Measurements from ENCODE around the gene IQUB. TPM values are rescaled to one million over a fixed set of nuclear protein-coding genes. Genes with fewer than 3 reads are reported as not detected.
"Not testable (repeated sequence)": the region's sequence is repeated elsewhere in the genome, so short reads cannot be mapped to it uniquely, and the experiment has no call there.

The IQUB gene
- total RNA-seq, 4 donors from 2014 or later, result 0.14 to 0.32 TPM; not detected in 2

- intact Hi-C loops (cut with DNase I; ENCODE audit: low total_unique reads), result no loop called here
- no peaks in the 10 kb centered on the region for H3K9me3 ChIP-seq
- H3K4me3 ChIP-seq, result no peak overlapping the region
- TF ChIP-seq, protein P1, sequence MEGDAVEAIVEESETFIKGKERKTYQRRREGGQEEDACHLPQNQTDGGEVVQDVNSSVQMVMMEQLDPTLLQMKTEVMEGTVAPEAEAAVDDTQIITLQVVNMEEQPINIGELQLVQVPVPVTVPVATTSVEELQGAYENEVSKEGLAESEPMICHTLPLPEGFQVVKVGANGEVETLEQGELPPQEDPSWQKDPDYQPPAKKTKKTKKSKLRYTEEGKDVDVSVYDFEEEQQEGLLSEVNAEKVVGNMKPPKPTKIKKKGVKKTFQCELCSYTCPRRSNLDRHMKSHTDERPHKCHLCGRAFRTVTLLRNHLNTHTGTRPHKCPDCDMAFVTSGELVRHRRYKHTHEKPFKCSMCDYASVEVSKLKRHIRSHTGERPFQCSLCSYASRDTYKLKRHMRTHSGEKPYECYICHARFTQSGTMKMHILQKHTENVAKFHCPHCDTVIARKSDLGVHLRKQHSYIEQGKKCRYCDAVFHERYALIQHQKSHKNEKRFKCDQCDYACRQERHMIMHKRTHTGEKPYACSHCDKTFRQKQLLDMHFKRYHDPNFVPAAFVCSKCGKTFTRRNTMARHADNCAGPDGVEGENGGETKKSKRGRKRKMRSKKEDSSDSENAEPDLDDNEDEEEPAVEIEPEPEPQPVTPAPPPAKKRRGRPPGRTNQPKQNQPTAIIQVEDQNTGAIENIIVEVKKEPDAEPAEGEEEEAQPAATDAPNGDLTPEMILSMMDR (IDR thresholded peaks at IDR 0.05), result no peak
- no peak for TF ChIP-seq POLR2AphosphoS5 (IDR thresholded peaks at IDR 0.05)
- no peak for TF ChIP-seq EP300 (IDR thresholded peaks at IDR 0.05; ENCODE audit: low read depth)
- TF ChIP-seq POLR2A (IDR thresholded peaks at IDR 0.05), result no peak
- in situ Hi-C loops (cut with MboI; ENCODE audit: low pct_ligation_motif_present in 1 of 4, low pct_unique_long_range_greater_than_20kb in 1 of 4, low sequenced_read_pairs in 3 of 4), result no loop called here
- 0 to 18% methylated on average over 1 of the region's 1 CpG for WGBS, 2 donors (ENCODE audit: low coverage in 1 of 2)
- no peak overlapping the region for H3K27ac ChIP-seq
- no peaks in the 10 kb centered on the region for H3K36me3 ChIP-seq
- no peak for DNase-seq
- H3K27me3 ChIP-seq, result no peaks in the 10 kb centered on the region
- H3K4me1 ChIP-seq, result no peaks in the 10 kb centered on the region
Observed at GRCh38 chr7:123410273-123410904, 124.0 kb downstream of the IQUB start.

DNA sequence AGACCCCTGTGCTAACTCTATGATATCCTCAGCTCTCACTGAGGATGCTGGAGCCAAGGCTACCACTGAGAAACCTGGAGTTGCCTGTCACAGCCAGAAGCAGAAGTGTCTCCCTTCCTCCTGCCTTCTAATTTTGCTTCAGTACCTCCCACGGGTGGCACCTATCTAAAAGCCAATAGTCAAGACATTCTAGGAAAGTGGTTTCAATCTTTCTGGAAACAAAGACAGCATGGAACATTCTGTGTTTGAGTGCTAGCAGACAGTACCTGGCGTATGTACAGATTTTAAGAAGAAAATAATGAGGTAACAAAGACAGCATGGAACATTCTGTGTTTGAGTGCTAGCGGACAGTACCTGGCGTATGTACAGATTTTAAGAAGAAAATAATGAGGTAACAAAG is 126.4 kb downstream of the IQUB start:
- H3K36me3 ChIP-seq; in situ Hi-C loops (cut with MboI; ENCODE audit: low pct_ligation_motif_present in 1 of 4, low pct_unique_long_range_greater_than_20kb in 1 of 4, low sequenced_read_pairs in 3 of 4); DNase-seq; intact Hi-C loops (cut with DNase I; ENCODE audit: low total_unique reads); H3K4me1 ChIP-seq; H3K9me3 ChIP-seq; H3K27ac ChIP-seq; H3K27me3 ChIP-seq; H3K4me3 ChIP-seq: not testable (repeated sequence)
- WGBS, 2 donors (ENCODE audit: low coverage in 1 of 2), result 83 to 88% methylated on average over 3 to 4 of the region's 4 CpGs

Small RNAs within 50 kb of the gene (small RNA-seq; reads per million reads assigned to genes)
- 0 reads per million in 4 donors for gene RNU6-296P

Other genes with a start within 250 kb of the IQUB start
- gene NDUFA5, start 23.2 kb upstream of the IQUB start, total RNA-seq, result 10 to 100 TPM; 29.9 to 78.3 (median 56.8) TPM
- not detected for gene ASB15, start 67.2 kb upstream of the IQUB start, total RNA-seq
- gene LMOD2, start 121.3 kb upstream of the IQUB start, total RNA-seq, result under 1 TPM in 1 of 4 donors, not detected in 3; 0.41 TPM
- 10 to 100 TPM; 30.1 to 97.8 (median 65.7) TPM for gene WASL, start 214.4 kb upstream of the IQUB start, total RNA-seq